ENCODE results near the gene RFC2. TPM values are rescaled to one million over a fixed set of nuclear protein-coding genes. Genes with fewer than 3 reads are reported as not detected.
A peak's percentile ranks its signal among the peaks of the same experiment; 100 is the strongest.
"Not testable (repeated sequence)": the region's sequence is repeated elsewhere in the genome, so short reads cannot be mapped to it uniquely, and the experiment has no call there.

RFC2 gene
- total and polyA plus RNA-seq, 10 of the 15 experiments (the other 5 are each of a cell fraction or from before 2014, with no cell fraction given), result 25.8 to 145 (median 90.9) TPM

- TF ChIP-seq MLLT1 (IDR thresholded peaks at IDR 0.05), result peak; percentile 6
- no peak for TF ChIP-seq KDM1A (IDR thresholded peaks at IDR 0.05; ENCODE audit: borderline replicate concordance)
- TF ChIP-seq POLR2AphosphoS5 (IDR thresholded peaks at IDR 0.05; ENCODE audit: low read length), result peak; percentile 35; the same call in 1 of the 2 replicates
- no peak for TF ChIP-seq BCL3 (IDR thresholded peaks at IDR 0.05; ENCODE audit: borderline replicate concordance, insufficient read depth, low read depth, low read length, poor library complexity, severe bottlenecking)
- TF ChIP-seq RBBP5 (conservative IDR thresholded peaks at IDR 0.05), result no peak
- no peak for TF ChIP-seq RELA (IDR thresholded peaks at IDR 0.05; ENCODE audit: borderline replicate concordance, partially characterized antibody)
These were observed 41.5 kb downstream of the RFC2 start (continued) for GRCh38 chr7:74212661-74213060.

GRCh38 chr7:74208241-74208640 is 46.0 kb downstream of the RFC2 start:
- H3K27ac ChIP-seq (ENCODE audit: control insufficient read depth, insufficient read depth); H3K27me3 ChIP-seq (replicated peaks in 1 of 2; ENCODE audit: control insufficient read depth in 2 of 2, insufficient read depth in 2 of 2, low read length in 1 of 2); H4K20me1 ChIP-seq (ENCODE audit: control insufficient read depth, insufficient read depth); FAIRE-seq; H3K9ac ChIP-seq (ENCODE audit: control insufficient read depth, insufficient read depth, low read length); BruUV-seq (replicated peaks); H2AFZ ChIP-seq (ENCODE audit: control insufficient read depth, low read depth, low read length); ATAC-seq; H3K9me3 ChIP-seq (replicated peaks; ENCODE audit: control insufficient read depth, insufficient read depth, low read length); H3K4me3 ChIP-seq; DNase-seq (ENCODE audit: low read depth, low spot score); H3K4me2 ChIP-seq (ENCODE audit: control insufficient read depth, insufficient read depth); H3K36me3 ChIP-seq (ENCODE audit: control insufficient read depth in 2 of 2, insufficient read depth in 2 of 2, low read length in 1 of 2): not testable (repeated sequence)
- WGBS (ENCODE audit: insufficient coverage, insufficient replicate concordance, low lambda C conversion rate, missing lambda C conversion rate), result 90% methylated on average over 7 of the region's 7 CpGs
- intact Hi-C loops (cut with micrococcal nuclease; ENCODE audit: unreplicated experiment), result loop anchor here (5.0 kb wide), 1 partner anchor 79 kb away; the partner anchor contains the start of gene CLIP2
- in situ Hi-C loops (cut with MboI), result loop anchor here (5.0 kb wide), 2 partner anchors 79 to 194 kb away; partner anchors contain the start of gene CLIP2
- ChIA-PET CTCF (interaction anchor here (0.8 to 11.9 kb wide), 13 partner anchors 10 to 192 kb away, joined by 3 to 190 read pairs (median 15); partner anchors contain the start of gene CLIP2), POLR2A (interaction anchor here (1.2 to 3.1 kb wide), 3 partner anchors 9 to 82 kb away, joined by 3 to 18 read pairs (median 4); no protein-coding TSS in a partner anchor), RAD21 (ENCODE audit: unreplicated experiment) (interaction anchor here (0.8 to 9.6 kb wide), 9 partner anchors 21 to 193 kb away, joined by 3 to 127 read pairs (median 10); partner anchors contain the start of gene RFC2), SMC1A (ENCODE audit: uncharacterized antibody, unreplicated experiment) (interaction anchor here (0.6 to 6.0 kb wide), 12 partner anchors 10 to 193 kb away, joined by 3 to 86 read pairs (median 4); partner anchors contain the start of gene RFC2)
- 0 out of 2 replicates have a peak, but pooled peaks have one; percentile 32 for TF ChIP-seq ZNF217 (IDR thresholded peaks at IDR 0.05)
- H3K79me2 ChIP-seq (ENCODE audit: control insufficient read depth, insufficient read depth, low read length), result peaks cover 39% of the 10 kb centered on the region
- H3K4me1 ChIP-seq (ENCODE audit: control insufficient read depth, insufficient read depth, low read length), result peaks cover 37% of the 10 kb centered on the region
